Activated naive CD8-positive, alpha-beta T cell treated with anti-CD3 and anti-CD28 coated beads, Interleukin-2, amount 50 U/mL, for 24 hours (primary cell): Measurements from ENCODE around the gene METTL23.
"Not testable (repeated sequence)": the region's sequence is repeated elsewhere in the genome, so short reads cannot be mapped to it uniquely, and the experiment has no call there.

Source experiments
- ATAC-seq: fragments of 150-1000 bp; cut with Tn5 transposase; one replicate; pipeline ENCODE4 v1.10.0; 2021
- DNase-seq: peaks from one replicate; pipeline ENCODE4 v3.0.0; 2021
- H3K27ac Mint-ChIP-seq: one replicate; pipeline ENCODE4 v1.8.0; 2021; ENCODE audit warnings: mild to moderate bottlenecking, mixed read lengths
- H3K27me3 Mint-ChIP-seq: one replicate; pipeline ENCODE4 v1.8.0; 2021; ENCODE audit warnings: mixed read lengths
- H3K36me3 Mint-ChIP-seq: one replicate; pipeline ENCODE4 v1.8.0; 2021; ENCODE audit warnings: low read depth, mixed read lengths
- H3K4me1 Mint-ChIP-seq: one replicate; pipeline ENCODE4 v1.8.0; 2021; ENCODE audit warnings: mixed read lengths
- H3K4me3 Mint-ChIP-seq: one replicate; pipeline ENCODE4 v1.8.0; 2021; ENCODE audit warnings: mild to moderate bottlenecking, moderate library complexity, mixed read lengths
- H3K9me3 Mint-ChIP-seq: one replicate; pipeline ENCODE4 v1.8.0; 2021; ENCODE audit warnings: mixed read lengths

METTL23 gene

GRCh38 chr17:76702076-76702475 is 24.6 kb upstream of the METTL23 start:
- no peaks in the 10 kb centered on the region for H3K36me3 Mint-ChIP-seq
- no peak overlapping the region for H3K4me3 Mint-ChIP-seq
- ATAC-seq = no peak
- H3K27ac Mint-ChIP-seq = no peak overlapping the region
- DNase-seq = no peak
- H3K27me3 Mint-ChIP-seq = no peaks in the 10 kb centered on the region
- H3K9me3 Mint-ChIP-seq = no peaks in the 10 kb centered on the region
- peaks cover 3% of the 10 kb centered on the region for H3K4me1 Mint-ChIP-seq

- peaks cover 3% of the 10 kb centered on the region for H3K4me1 Mint-ChIP-seq
- no peak overlapping the region for H3K27ac Mint-ChIP-seq
- DNase-seq (no peak), ATAC-seq (no peak)
- no peak overlapping the region for H3K4me3 Mint-ChIP-seq
- H3K9me3 Mint-ChIP-seq = no peaks in the 10 kb centered on the region
- H3K27me3 Mint-ChIP-seq = no peaks in the 10 kb centered on the region
- H3K36me3 Mint-ChIP-seq = no peaks in the 10 kb centered on the region
These were observed 23.6 kb upstream of the METTL23 start for GRCh38 chr17:76702941-76703637.

GRCh38 chr17:76704805-76705204 is 21.8 kb upstream of the METTL23 start:
- Mint-ChIP-seq H3K36me3 (no peaks in the 10 kb centered on the region), H3K4me1 (peaks cover 15% of the 10 kb centered on the region), H3K9me3 (no peaks in the 10 kb centered on the region), H3K27ac (no peak overlapping the region), H3K4me3 (no peak overlapping the region), H3K27me3 (no peaks in the 10 kb centered on the region)
- no peak for DNase-seq
- ATAC-seq = no peak

GRCh38 chr17:76706817-76707216 is 19.8 kb upstream of the METTL23 start:
- no peaks in the 10 kb centered on the region for H3K36me3 Mint-ChIP-seq
- H3K4me3 Mint-ChIP-seq = no peak overlapping the region
- no peak overlapping the region for H3K27ac Mint-ChIP-seq

GRCh38 chr17:76707985-76708807 is 18.4 kb upstream of the METTL23 start:
- Mint-ChIP-seq H3K36me3 (peaks cover 4% of the 10 kb centered on the region), H3K9me3 (no peaks in the 10 kb centered on the region), H3K27me3 (no peaks in the 10 kb centered on the region), H3K27ac (no peak overlapping the region), H3K4me3 (no peak overlapping the region), H3K4me1 (peaks cover 23% of the 10 kb centered on the region)
- ATAC-seq (no peak), DNase-seq (no peak)

More at GRCh38 chr17:76706817-76707216, 19.8 kb upstream of the METTL23 start:
- DNase-seq (no peak), ATAC-seq (no peak)
- Mint-ChIP-seq H3K9me3 (no peaks in the 10 kb centered on the region), H3K27me3 (no peaks in the 10 kb centered on the region), H3K4me1 (peaks cover 21% of the 10 kb centered on the region)

GRCh38 chr17:76709077-76709950 is 17.3 kb upstream of the METTL23 start:
- H3K27ac Mint-ChIP-seq = no peak overlapping the region
- ATAC-seq = no peak
- DNase-seq = no peak
- peaks cover 34% of the 10 kb centered on the region for H3K4me1 Mint-ChIP-seq
- H3K36me3 Mint-ChIP-seq = peaks cover 12% of the 10 kb centered on the region
- H3K4me3 Mint-ChIP-seq = peak overlapping the region; percentile 70
- H3K9me3 Mint-ChIP-seq = no peaks in the 10 kb centered on the region
- no peaks in the 10 kb centered on the region for H3K27me3 Mint-ChIP-seq

- not testable (repeated sequence) for H3K27ac Mint-ChIP-seq, H3K9me3 Mint-ChIP-seq, DNase-seq, H3K27me3 Mint-ChIP-seq
- peaks cover 41% of the 10 kb centered on the region for H3K4me1 Mint-ChIP-seq
- H3K36me3 Mint-ChIP-seq = peaks cover 14% of the 10 kb centered on the region
- ATAC-seq = peak; percentile 5
- H3K4me3 Mint-ChIP-seq = peak overlapping the region; percentile 70
These were observed 16.4 kb upstream of the METTL23 start for GRCh38 chr17:76709951-76710862.

GRCh38 chr17:76710863-76711611 is 15.6 kb upstream of the METTL23 start, which contains the start of gene MXRA7:
Gene MXRA7 (minus strand): TSS chr17:76710965. CDS start chr17:76710946, 19 bp downstream.
- peaks cover 21% of the 10 kb centered on the region for H3K36me3 Mint-ChIP-seq

GRCh38 chr17:76712321-76712720 is 14.3 kb upstream of the METTL23 start:
- Mint-ChIP-seq H3K36me3 (peaks cover 29% of the 10 kb centered on the region), H3K4me1 (peaks cover 63% of the 10 kb centered on the region)
- H3K27me3 Mint-ChIP-seq, ATAC-seq, H3K9me3 Mint-ChIP-seq, H3K4me3 Mint-ChIP-seq, H3K27ac Mint-ChIP-seq, DNase-seq: not testable (repeated sequence)

More at GRCh38 chr17:76710863-76711611, 15.6 kb upstream of the METTL23 start, which contains the start of gene MXRA7:
- ATAC-seq = peak; percentile 62
- Mint-ChIP-seq H3K4me3 (peak within 1 kb of the TSS; percentile 70), H3K9me3 (no peaks in the 10 kb centered on the region), H3K27ac (peak within 1 kb of the TSS; percentile 46), H3K4me1 (peaks cover 50% of the 10 kb centered on the region), H3K27me3 (no peaks in the 10 kb centered on the region)
- peak; percentile 76 for DNase-seq

- no peak overlapping the region for H3K4me3 Mint-ChIP-seq
- H3K9me3 Mint-ChIP-seq = no peaks in the 10 kb centered on the region
- DNase-seq (no peak), ATAC-seq (no peak)
- H3K27ac Mint-ChIP-seq = peak overlapping the region; percentile 8
- no peaks in the 10 kb centered on the region for H3K27me3 Mint-ChIP-seq
- H3K36me3 Mint-ChIP-seq = peaks cover 38% of the 10 kb centered on the region
- H3K4me1 Mint-ChIP-seq = peaks cover 67% of the 10 kb centered on the region
These were observed 12.9 kb upstream of the METTL23 start for GRCh38 chr17:76713765-76714164.

GRCh38 chr17:76714336-76714735 is 12.3 kb upstream of the METTL23 start:
- Mint-ChIP-seq H3K36me3 (peaks cover 42% of the 10 kb centered on the region), H3K27ac (peak overlapping the region; percentile 8), H3K4me1 (peaks cover 65% of the 10 kb centered on the region), H3K9me3 (no peaks in the 10 kb centered on the region), H3K4me3 (no peak overlapping the region), H3K27me3 (no peaks in the 10 kb centered on the region)
- DNase-seq = no peak
- no peak for ATAC-seq

GRCh38 chr17:76714822-76715495 is 11.7 kb upstream of the METTL23 start:
- DNase-seq (peak; percentile 83), ATAC-seq (no peak)
- H3K4me3 Mint-ChIP-seq = peak overlapping the region; percentile 35
- peaks cover 47% of the 10 kb centered on the region for H3K36me3 Mint-ChIP-seq
- peak overlapping the region; percentile 90 for H3K27ac Mint-ChIP-seq
- no peaks in the 10 kb centered on the region for H3K27me3 Mint-ChIP-seq
- H3K4me1 Mint-ChIP-seq = peaks cover 60% of the 10 kb centered on the region
- no peaks in the 10 kb centered on the region for H3K9me3 Mint-ChIP-seq
